Aorta (tissue), 5 donors: ENCODE data around the gene IFT57. TPM values are rescaled to one million over a fixed set of nuclear protein-coding genes. Genes with fewer than 3 reads are reported as not detected.
A peak's percentile ranks its signal among the peaks of the same experiment; 100 is the strongest.
"Not testable (repeated sequence)": the region's sequence is repeated elsewhere in the genome, so short reads cannot be mapped to it uniquely, and the experiment has no call there.

Experiments used
- ATAC-seq: fragments of 200-7000 bp; cut with Tn5 transposase; one replicate; pipeline ENCODE4 v1.9.1; 2022; ENCODE audit warnings: moderate library complexity; ENCODE audit not compliant: low FRiP score
- DNase-seq, 2 donors: peaks; one replicate each; pipeline ENCODE4 v3.0.0-alpha.2; 2020
- H3K27ac ChIP-seq, 2 donors: one replicate each; pipeline ENCODE4 v1.5.1; 2013; ENCODE audit warnings: low read length in 2 of 2, mild to moderate bottlenecking in 2 of 2, moderate library complexity in 2 of 2, control low read depth in 1 of 2, inconsistent platforms in 1 of 2, low read depth in 1 of 2
- H3K27me3 ChIP-seq, 2 donors: one replicate each; pipeline ENCODE4 v1.6.1; 2013; ENCODE audit warnings: control low read depth in 1 of 2, low read length in 1 of 2, mild to moderate bottlenecking in 1 of 2, moderate library complexity in 1 of 2; ENCODE audit not compliant: insufficient read depth in 2 of 2, control insufficient read depth in 1 of 2
- H3K36me3 ChIP-seq, 2 donors: one replicate each; pipeline ENCODE4 v1.6.1; 2013; ENCODE audit warnings: control low read depth in 1 of 2, low read length in 1 of 2, mild to moderate bottlenecking in 1 of 2; ENCODE audit not compliant: insufficient read depth in 2 of 2, control insufficient read depth in 1 of 2
- H3K4me1 ChIP-seq, 2 donors: one replicate each; pipeline ENCODE4 v1.6.1; 2013; ENCODE audit warnings: low read length in 2 of 2, control low read depth in 1 of 2, mild to moderate bottlenecking in 1 of 2, moderate library complexity in 1 of 2; ENCODE audit not compliant: insufficient read depth in 2 of 2, control insufficient read depth in 1 of 2
- H3K4me3 ChIP-seq, 2 donors: one replicate each; pipeline ENCODE4 v1.5.1; 2013; ENCODE audit warnings: low read length in 2 of 2, control low read depth in 1 of 2, mild to moderate bottlenecking in 1 of 2
- H3K9me3 ChIP-seq: one replicate; pipeline ENCODE4 v1.6.1; 2013; ENCODE audit warnings: mild to moderate bottlenecking, low read length; ENCODE audit not compliant: control insufficient read depth
- WGBS, 2 donors: extraction: QIAGEN DNeasy Blood & Tissue Kit; methylation state at CpG; one replicate each; pipeline ENCODE4 v1.1.7; 2013; 5-methylcytosine and 5-hydroxymethylcytosine counted together
- intact Hi-C, 2 donors: fragments of 100-400 bp; cut with DNase I; formaldehyde crosslinking; loops; one replicate each; pipeline versions ENCODE4 v1.14.2 to v1.15.0; 2022
- long read RNA-seq, 2 donors: library from polyadenylated mRNA; unstranded; transcript quantifications; one replicate each; pipeline ENCODE4 v2.0.0, GENCODE V29; 2020 to 2021
- polyA plus RNA-seq, 2 donors: library from polyadenylated mRNA; stranded (reverse); fragments of 200-250 nt; gene quantifications; one replicate each; pipeline ENCODE4 v1.2.3, GENCODE V29; 2013
- total RNA-seq, 2 donors: library from RNA; stranded (reverse); fragmentation: NEBNext Ultra II Directional; extraction: Animal tissue kit (Norgen Biotek cat#: 25700); gene quantifications; one replicate each; pipeline ENCODE4 v1.2.1, GENCODE V29; 2021
- donor health status: healthy with polysubstance abuse.
- donor health status: Bipolar disorder and iron deficiency.
- donor health status: DM: no; HTN: no; CAD: no.
- donor health status: DM: no; HTN: no; CAD: no.
- donor health status: DM: yes; HTN: yes; CAD: no.

Gene IFT57, protein sequence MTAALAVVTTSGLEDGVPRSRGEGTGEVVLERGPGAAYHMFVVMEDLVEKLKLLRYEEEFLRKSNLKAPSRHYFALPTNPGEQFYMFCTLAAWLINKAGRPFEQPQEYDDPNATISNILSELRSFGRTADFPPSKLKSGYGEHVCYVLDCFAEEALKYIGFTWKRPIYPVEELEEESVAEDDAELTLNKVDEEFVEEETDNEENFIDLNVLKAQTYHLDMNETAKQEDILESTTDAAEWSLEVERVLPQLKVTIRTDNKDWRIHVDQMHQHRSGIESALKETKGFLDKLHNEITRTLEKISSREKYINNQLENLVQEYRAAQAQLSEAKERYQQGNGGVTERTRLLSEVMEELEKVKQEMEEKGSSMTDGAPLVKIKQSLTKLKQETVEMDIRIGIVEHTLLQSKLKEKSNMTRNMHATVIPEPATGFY
- total RNA-seq: 10 to 100 TPM; 38.3 to 38.5 TPM
- 10 to 100 TPM; 48.5 to 53.0 TPM for polyA plus RNA-seq
- long read RNA-seq, donor 1, transcript IFT57-201 (11 exons, 3,203 nt): major isoform, 105 of 152 reads
- long read RNA-seq, donor 1, partial matches to known transcripts: 32 of 152 reads
- long read RNA-seq, donor 1, other reads (novel, unspliced or antisense): 15 of 152 reads
- long read RNA-seq, donor 2, transcript IFT57-201 (11 exons, 3,203 nt): major isoform, 21 of 30 reads
- long read RNA-seq, donor 2, partial matches to known transcripts: 3 of 30 reads
- long read RNA-seq, donor 2, other reads (novel, unspliced or antisense): 6 of 30 reads

DNA sequence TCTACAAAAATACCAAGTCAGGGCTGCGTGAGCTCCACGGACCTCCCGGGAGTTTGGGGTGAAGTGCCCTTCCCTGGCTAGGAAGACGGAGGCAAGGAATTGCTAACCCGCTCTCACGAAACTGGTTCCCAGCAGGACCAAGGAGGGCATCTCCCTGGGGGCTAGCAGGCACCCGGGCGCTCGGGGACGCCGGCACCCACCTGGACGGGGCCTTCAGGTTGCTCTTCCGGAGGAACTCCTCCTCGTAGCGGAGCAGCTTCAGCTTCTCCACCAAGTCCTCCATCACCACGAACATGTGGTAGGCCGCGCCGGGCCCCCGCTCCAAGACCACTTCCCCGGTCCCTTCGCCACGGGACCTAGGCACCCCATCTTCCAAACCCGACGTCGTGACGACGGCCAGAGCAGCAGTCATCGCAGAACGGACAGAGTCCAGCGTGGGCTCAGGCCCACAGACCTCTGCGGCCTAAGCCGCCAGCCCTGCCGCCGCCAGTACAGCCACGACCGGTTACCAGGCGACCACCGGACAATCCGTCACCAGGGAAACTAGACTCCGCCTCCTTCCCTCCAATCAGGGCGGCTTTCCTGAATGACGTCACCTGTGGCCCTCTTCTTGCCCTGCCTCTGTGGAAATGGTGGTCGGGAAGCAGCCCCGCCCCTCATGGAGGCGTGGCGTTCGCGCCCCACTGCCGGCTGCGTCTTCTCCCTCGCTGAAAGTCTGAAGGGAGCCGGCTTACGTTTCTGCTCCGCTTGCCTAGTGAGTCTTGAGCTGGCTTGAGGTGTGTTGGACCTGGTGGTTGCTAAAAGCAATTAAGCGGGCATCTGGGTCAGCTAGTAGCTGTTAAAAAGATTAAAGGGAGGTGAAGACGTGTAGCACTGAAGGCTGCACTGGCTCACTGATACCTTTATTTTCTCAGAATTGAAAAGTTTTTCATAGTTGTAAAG lies at the start of gene IFT57:
Gene IFT57 (minus strand): TSS at position 514 of the 942 bp plus-strand sequence. CDS start 102 bp downstream, at position 412.
- peak; percentile 99 for ATAC-seq
- intact Hi-C loops: loop anchor here in 1 of 2 donors (10.0 kb wide), 1 partner anchor 127 kb away; the partner anchor contains the start of gene CD47
- Histone ChIP-seq H3K9me3 (no peaks in the 10 kb centered on the region), H3K27me3 (no peaks in the 10 kb centered on the region), H3K36me3 (no peaks in the 10 kb centered on the region), H3K4me3 (peak within 1 kb of the TSS; percentile 83 to 85), H3K27ac (peak within 1 kb of the TSS; percentile 63 to 74), H3K4me1 (peaks cover 0 to 13% of the 10 kb centered on the region in 2 donors)
- 0% methylated on average over 54 to 57 of the region's 57 CpGs for WGBS, 2 donors
- peak; percentile 97 to 98 for DNase-seq

DNA sequence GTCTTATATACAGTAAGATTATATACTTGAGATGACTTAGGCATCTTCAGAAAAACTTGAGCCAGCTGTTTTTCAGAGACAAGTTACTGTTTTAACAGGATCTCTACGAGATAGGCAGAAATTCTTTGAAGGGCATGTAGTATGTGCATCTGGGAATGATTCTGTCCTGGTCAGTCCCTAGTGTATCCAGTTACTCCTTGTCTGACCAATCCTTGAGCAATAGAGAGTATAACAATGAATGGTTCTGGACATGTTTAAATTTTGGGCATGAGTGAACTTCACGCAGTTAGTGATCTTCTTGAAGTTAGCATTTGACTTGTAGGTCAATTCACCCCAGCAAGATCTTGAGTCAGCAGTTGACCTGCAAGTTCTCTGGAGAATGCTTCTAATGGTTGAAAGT lies 49.4 kb upstream of the IFT57 start:
- Histone ChIP-seq H3K9me3 (no peaks in the 10 kb centered on the region), H3K27ac (no peak overlapping the region), H3K27me3 (no peaks in the 10 kb centered on the region), H3K36me3 (no peaks in the 10 kb centered on the region), H3K4me3 (no peak overlapping the region), H3K4me1 (no peaks in the 10 kb centered on the region)
- 51 to 75% methylated on average over 2 of the region's 2 CpGs for WGBS, 2 donors
- DNase-seq (no peak), ATAC-seq (no peak)
- intact Hi-C loops: no loop called here

DNA sequence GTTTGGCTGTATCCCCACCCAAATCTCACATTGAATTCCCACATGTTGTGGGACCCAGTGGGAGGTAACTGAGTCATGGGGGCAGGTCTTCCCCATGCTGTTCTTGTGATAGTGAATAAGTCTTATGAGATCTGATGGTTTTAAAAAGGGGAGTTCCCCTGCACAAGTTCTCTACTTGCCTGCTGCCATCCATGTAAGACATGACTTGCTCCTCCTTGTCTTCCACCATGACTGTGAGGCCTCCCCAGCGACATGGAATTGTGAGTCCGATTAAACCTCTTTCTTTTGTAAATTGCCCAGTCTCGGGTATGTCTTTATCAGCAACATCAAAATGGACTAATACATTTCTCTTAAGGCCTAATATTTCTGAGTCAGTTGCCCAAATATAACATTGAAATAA lies 46.0 kb upstream of the IFT57 start:
- WGBS, 2 donors: 91 to 95% methylated on average over 3 of the region's 3 CpGs
- DNase-seq, ATAC-seq, H3K4me3 ChIP-seq, H3K27me3 ChIP-seq, H3K36me3 ChIP-seq, H3K4me1 ChIP-seq, H3K9me3 ChIP-seq, intact Hi-C loops, H3K27ac ChIP-seq: not testable (repeated sequence)

DNA sequence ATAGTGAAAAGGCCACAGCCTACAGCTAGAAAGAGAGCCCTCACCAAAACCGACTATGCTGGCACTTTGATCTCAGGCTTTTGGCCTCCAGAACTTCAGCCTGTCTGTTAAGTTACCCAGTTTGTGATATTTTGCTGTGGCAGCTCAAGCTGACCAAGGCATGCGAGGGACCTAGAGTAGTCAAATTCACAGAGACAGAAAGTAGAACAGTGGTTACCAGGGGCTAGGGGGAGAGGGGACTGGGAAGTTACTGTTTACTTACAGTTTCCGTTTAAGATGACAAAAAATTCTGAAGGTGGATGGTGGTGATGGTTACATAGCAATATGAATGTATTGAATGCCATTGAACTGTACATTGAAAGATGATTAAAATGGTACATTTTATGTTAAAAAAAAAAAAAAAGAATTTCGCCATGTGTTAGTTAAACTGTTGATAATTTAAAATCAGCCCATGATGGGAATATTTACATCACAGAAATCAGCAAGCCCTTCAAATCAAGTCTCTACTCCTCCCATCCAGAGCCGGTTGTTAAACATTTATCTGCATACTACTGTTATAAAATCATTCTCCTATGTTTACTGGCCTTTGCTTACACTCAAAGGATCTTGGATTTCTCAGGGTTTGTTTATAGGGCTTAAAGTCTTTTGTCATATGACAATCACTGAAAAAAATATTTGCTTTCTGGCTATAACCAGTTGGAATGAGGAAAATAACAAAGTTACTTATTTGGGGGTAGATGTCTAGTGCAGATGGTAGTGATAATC lies 42.5 kb upstream of the IFT57 start:
- H3K9me3 ChIP-seq, ATAC-seq, H3K4me1 ChIP-seq, H3K4me3 ChIP-seq, H3K36me3 ChIP-seq, H3K27ac ChIP-seq, H3K27me3 ChIP-seq, DNase-seq, intact Hi-C loops: not testable (repeated sequence)
- 73 to 80% methylated on average over 5 of the region's 5 CpGs for WGBS, 2 donors

DNA sequence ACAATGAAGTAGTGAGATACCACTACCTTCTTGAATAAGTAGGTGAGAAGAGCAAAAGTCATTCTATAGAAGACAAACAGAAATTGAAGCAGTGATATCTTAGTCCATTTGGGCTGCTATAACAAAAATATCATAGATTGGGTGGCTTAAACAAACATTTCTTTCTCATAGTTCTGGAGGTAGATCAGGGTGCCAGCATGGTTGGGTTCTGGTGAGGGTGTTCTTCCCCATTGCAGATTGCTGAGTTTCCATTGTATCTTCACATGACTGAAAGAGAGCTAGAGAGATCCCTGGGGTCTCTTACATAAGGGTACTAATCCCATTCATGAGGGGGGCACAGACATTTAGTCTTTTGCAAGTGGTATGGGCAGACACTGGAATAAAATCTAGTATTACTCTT lies 32.9 kb upstream of the IFT57 start:
- DNase-seq: no peak
- ATAC-seq: no peak
- H3K9me3 ChIP-seq: no peaks in the 10 kb centered on the region
- intact Hi-C loops: no loop called here
- H3K4me1 ChIP-seq: no peaks in the 10 kb centered on the region
- no peaks in the 10 kb centered on the region for H3K27me3 ChIP-seq
- no peak overlapping the region for H3K4me3 ChIP-seq
- no peak overlapping the region for H3K27ac ChIP-seq
- H3K36me3 ChIP-seq: no peaks in the 10 kb centered on the region

DNA sequence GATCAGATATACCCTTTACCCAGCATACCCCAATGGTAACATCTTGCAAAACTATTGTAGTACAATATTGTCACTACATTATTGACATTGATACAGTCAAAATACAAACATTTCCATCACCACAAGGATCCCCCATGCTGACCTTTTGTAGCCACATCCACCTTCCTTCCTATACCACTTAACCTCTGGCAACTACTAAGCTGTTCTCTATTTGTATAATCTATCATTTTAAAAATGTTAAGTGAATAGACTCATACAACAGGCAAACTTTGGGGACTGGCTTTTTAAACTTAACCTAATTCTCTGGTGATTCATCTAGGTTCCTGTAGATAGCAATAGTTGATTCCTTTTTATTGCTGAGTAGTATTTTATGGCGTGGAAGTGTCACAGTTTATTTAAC lies 29.6 kb upstream of the IFT57 start:
- no peak for DNase-seq
- no peaks in the 10 kb centered on the region for H3K4me1 ChIP-seq
- 95 to 96% methylated on average over 1 of the region's 1 CpG for WGBS, 2 donors
- no peaks in the 10 kb centered on the region for H3K27me3 ChIP-seq
- no peaks in the 10 kb centered on the region for H3K9me3 ChIP-seq
- no peak overlapping the region for H3K27ac ChIP-seq
- ATAC-seq: no peak
- intact Hi-C loops: no loop called here
- no peaks in the 10 kb centered on the region for H3K36me3 ChIP-seq
- no peak overlapping the region for H3K4me3 ChIP-seq

DNA sequence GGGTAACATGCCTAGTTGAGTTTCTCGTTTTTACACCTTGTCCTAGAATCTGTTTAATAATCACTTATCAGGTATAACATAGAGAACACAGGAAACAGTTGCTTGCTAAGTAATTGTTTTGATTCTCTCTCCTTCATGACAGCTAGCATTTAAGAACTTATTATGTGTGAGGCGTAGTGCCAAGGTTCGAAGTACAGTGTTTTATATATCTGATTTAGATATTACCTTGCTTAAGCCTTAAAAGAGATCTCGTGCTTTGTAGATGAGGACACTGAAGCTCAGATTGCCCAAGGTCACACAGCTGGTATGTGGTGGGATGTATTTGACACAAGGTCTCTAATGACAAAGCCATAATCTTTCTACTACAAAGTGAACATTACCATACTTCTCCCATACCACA lies 29.0 kb upstream of the IFT57 start:
- no peaks in the 10 kb centered on the region for H3K36me3 ChIP-seq
- H3K27ac ChIP-seq: no peak overlapping the region
- ATAC-seq: no peak
- no peaks in the 10 kb centered on the region for H3K27me3 ChIP-seq
- H3K4me1 ChIP-seq: no peaks in the 10 kb centered on the region
- 75 to 78% methylated on average over 4 of the region's 4 CpGs for WGBS, 2 donors
- DNase-seq: no peak
- H3K9me3 ChIP-seq: no peaks in the 10 kb centered on the region
- H3K4me3 ChIP-seq: no peak overlapping the region
- intact Hi-C loops: no loop called here

DNA sequence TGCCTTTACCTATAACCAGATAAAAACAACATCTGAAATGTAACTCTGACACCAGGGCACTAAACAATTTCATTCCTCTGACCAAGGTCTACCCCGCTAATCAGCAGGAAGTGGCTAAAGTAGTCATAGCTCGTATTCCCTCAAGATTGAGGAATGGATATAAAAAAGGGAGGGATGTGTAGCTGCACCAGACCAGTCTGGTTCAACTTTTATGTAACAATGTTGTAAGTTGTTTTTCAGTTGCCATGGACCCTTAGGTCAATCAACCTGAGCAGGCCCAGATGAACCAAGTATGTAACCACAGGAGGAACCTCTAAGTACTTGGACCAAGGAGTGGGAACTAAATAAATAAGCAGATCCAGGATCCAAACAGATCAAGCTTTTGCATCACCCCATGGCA lies 28.4 kb upstream of the IFT57 start:
- Histone ChIP-seq H3K4me1 (no peaks in the 10 kb centered on the region), H3K4me3 (no peak overlapping the region), H3K36me3 (no peaks in the 10 kb centered on the region), H3K9me3 (no peaks in the 10 kb centered on the region), H3K27me3 (no peaks in the 10 kb centered on the region), H3K27ac (no peak overlapping the region)
- no peak for ATAC-seq
- no peak for DNase-seq
- WGBS, 2 donors: 96% methylated on average over 2 of the region's 2 CpGs
- intact Hi-C loops: no loop called here
